GM12878 (cell line): Measurements from ENCODE around the gene MYH7. TPM values are rescaled to one million over a fixed set of nuclear protein-coding genes. Genes with fewer than 3 reads are reported as not detected.

Experiments used
- ATAC-seq: fragments of 200-7000 bp; cut with Tn5 transposase; 3 replicates; pipeline ENCODE4 v1.9.1; 2020; ENCODE audit warnings: mild to moderate bottlenecking, moderate library complexity
- BruUV-seq: library from RNA; stranded (reverse); fragments of 400-500 nt; replicated peaks from 2 replicates; lab custom pipeline; 2021; lab: Mats Ljungman, UMichigan
- CTCF ChIA-PET: fragments of 300-600 bp; sonication (Branson Sonifier 250); formaldehyde crosslinking; extraction: SDS; loops from one replicate; lab custom pipeline; 2021; ENCODE audit warnings: inconsistent platforms; lab: Yijun Ruan, JAX
- POLR2A ChIA-PET: fragments of 350-600 bp; formaldehyde crosslinking; extraction: SDS; loops from one replicate; lab custom pipeline; 2021; ENCODE audit warnings: inconsistent platforms; lab: Charles Lee
- RAD21 ChIA-PET: fragments of 300-600 bp; sonication (Branson Sonifier 250); formaldehyde crosslinking; loops from one replicate; lab custom pipeline; 2023; ENCODE audit warnings: antibody characterized with exemption; ENCODE audit not compliant: unreplicated experiment; lab: Charles Lee
- SMC1A ChIA-PET: fragments of 300-600 bp; sonication (Branson Sonifier 250); formaldehyde crosslinking; loops from one replicate; lab custom pipeline; 2023; ENCODE audit not compliant: unreplicated experiment, uncharacterized antibody; lab: Charles Lee
- DNase-seq: peaks from one replicate; pipeline ENCODE4 v3.0.0-alpha.2; 2011; ENCODE audit warnings: low read depth, low spot score
- FAIRE-seq: peaks from 3 replicates; lab custom pipeline; 2011; peaks lifted over from hg19 to GRCh38; lab: Jason Lieb, UNC
- H2AFZ ChIP-seq: 2 replicates; pipeline ENCODE4 v1.6.0; 2011; ENCODE audit warnings: low read depth, low read length, control low read depth; ENCODE audit not compliant: control insufficient read depth
- H3K27ac ChIP-seq: 2 replicates; pipeline ENCODE4 v1.5.1; 2011; ENCODE audit warnings: control low read depth; ENCODE audit not compliant: control insufficient read depth, insufficient read depth
- H3K27me3 ChIP-seq, 2 experiments: replicated peaks in 1 of 2; 2 replicates each; pipeline versions ENCODE4 v1.6.0 to v1.6.1; 2011; ENCODE audit warnings: low read length in 1 of 2; ENCODE audit not compliant: control insufficient read depth in 2 of 2, insufficient read depth in 2 of 2
- H3K36me3 ChIP-seq, 2 experiments: 2 replicates each; pipeline ENCODE4 v1.5.1; 2011; ENCODE audit warnings: low read length in 1 of 2; ENCODE audit not compliant: control insufficient read depth in 2 of 2, insufficient read depth in 2 of 2
- H3K4me1 ChIP-seq: 2 replicates; pipeline ENCODE4 v1.6.1; 2011; ENCODE audit warnings: mild to moderate bottlenecking, low read length, moderate library complexity, mixed read lengths; ENCODE audit not compliant: control insufficient read depth, insufficient read depth
- H3K4me2 ChIP-seq: 2 replicates; pipeline ENCODE4 v1.6.0; 2011; ENCODE audit warnings: control low read depth; ENCODE audit not compliant: control insufficient read depth, insufficient read depth
- H3K4me3 ChIP-seq: fragments of 200-600 bp; sonication (generic); 2 replicates; pipeline ENCODE4 v1.5.1; 2016
- H3K79me2 ChIP-seq: 2 replicates; pipeline ENCODE4 v1.6.0; 2011; ENCODE audit warnings: low read length; ENCODE audit not compliant: control insufficient read depth, insufficient read depth
- H3K9ac ChIP-seq: 2 replicates; pipeline ENCODE4 v1.8.0; 2011; ENCODE audit warnings: low read length, control low read depth, mixed read lengths; ENCODE audit not compliant: control insufficient read depth, insufficient read depth
- H3K9me3 ChIP-seq: replicated peaks from 3 replicates; pipeline ENCODE4 v1.5.1; 2011; ENCODE audit warnings: mild to moderate bottlenecking, low read length; ENCODE audit not compliant: control insufficient read depth, insufficient read depth
- H4K20me1 ChIP-seq: 2 replicates; pipeline ENCODE4 v1.6.0; 2011; ENCODE audit not compliant: control insufficient read depth, insufficient read depth
- FOS ChIP-seq: IDR thresholded peaks from 3 replicates; pipeline ENCODE4 v1.6.1; 2011; ENCODE audit warnings: borderline replicate concordance; ENCODE audit not compliant: insufficient read length; ENCODE audit errors: extremely low read depth
- FOXK2 ChIP-seq: fragments of 450-650 bp; IDR thresholded peaks from 2 replicates; pipeline ENCODE4 v1.6.1; 2017; ENCODE audit warnings: mild to moderate bottlenecking, moderate library complexity
- GATAD2B ChIP-seq: fragments of 450-650 bp; conservative IDR thresholded peaks from 2 replicates; pipeline ENCODE4 v1.6.1; 2017; ENCODE audit warnings: low read depth, mild to moderate bottlenecking, moderate library complexity
- NBN ChIP-seq: fragments of 450-650 bp; IDR thresholded peaks from 2 replicates; pipeline ENCODE4 v1.6.1; 2016
- PAX8 ChIP-seq: fragments of 450-650 bp; IDR thresholded peaks from 2 replicates; pipeline ENCODE4 v1.6.1; 2017; ENCODE audit warnings: mild to moderate bottlenecking, moderate library complexity
- WGBS: methylation state at CpG from one replicate; pipeline ENCODE4 v1.1.6; 2016; ENCODE audit warnings: low lambda C conversion rate; ENCODE audit not compliant: insufficient replicate concordance, insufficient coverage; ENCODE audit errors: missing lambda C conversion rate; 5-methylcytosine and 5-hydroxymethylcytosine counted together
- in situ Hi-C: fragments of 300-500 bp; cut with MboI; formaldehyde crosslinking; loops from 9 replicates; pipeline ENCODE4 v1.14.3; 2018; ENCODE audit warnings: mixed read lengths
- intact Hi-C: fragments of 100-400 bp; cut with micrococcal nuclease; formaldehyde crosslinking; loops from one replicate; pipeline ENCODE4 v1.14.2; 2022; ENCODE audit not compliant: unreplicated experiment
- polyA plus RNA-seq, 11 experiments: library from polyadenylated mRNA; depleted of rRNA in 4 of 11; unstranded in 6 of 11; stranded (reverse) in 5 of 11; fragments of >200 nt; fragmentation: Nextera tagmentation in 4 of 11; fragmentation: Illumina TruSeq in 1 of 11; extraction: Ambion mirVana in 4 of 11; extraction: Trizol in 1 of 11; gene quantifications; 1 replicate in 1 of 11; 2 replicates in 10 of 11; pipeline versions ENCODE4 v1.2.1 to v1.2.3, GENCODE V29; 2011 to 2016; ENCODE audit warnings: inconsistent platforms in 2 of 11, missing spikeins in 2 of 11, low read depth in 1 of 11
- total RNA-seq, 4 experiments: library from RNA; depleted of rRNA in 3 of 4; stranded (reverse); fragments of >200 nt in 3 of 4; fragmentation: Illumina TruSeq in 1 of 4; extraction: Trizol in 1 of 4; gene quantifications; 2 replicates each; pipeline versions ENCODE4 v1.2.1 to v1.2.3, GENCODE V29; 2013 to 2021
- TF ChIP-seq, protein P1 (sequence below): fragments of 450-650 bp; formaldehyde crosslinking; IDR thresholded peaks from 2 replicates; pipeline ENCODE4 v1.4.0; 2020; ENCODE audit warnings: mild to moderate bottlenecking, moderate library complexity
- TF ChIP-seq, protein P2 (sequence below): IDR thresholded peaks from 2 replicates; pipeline ENCODE4 v1.6.1; 2012; ENCODE audit warnings: low read depth, low read length, improper control_type of control experiment

Gene MYH7
- total and polyA plus RNA-seq, 10 of the 15 experiments (the other 5 are each of a cell fraction or from before 2014, with no cell fraction given) = 0.04 to 0.10 (median 0.05) TPM; not detected in 4

DNA sequence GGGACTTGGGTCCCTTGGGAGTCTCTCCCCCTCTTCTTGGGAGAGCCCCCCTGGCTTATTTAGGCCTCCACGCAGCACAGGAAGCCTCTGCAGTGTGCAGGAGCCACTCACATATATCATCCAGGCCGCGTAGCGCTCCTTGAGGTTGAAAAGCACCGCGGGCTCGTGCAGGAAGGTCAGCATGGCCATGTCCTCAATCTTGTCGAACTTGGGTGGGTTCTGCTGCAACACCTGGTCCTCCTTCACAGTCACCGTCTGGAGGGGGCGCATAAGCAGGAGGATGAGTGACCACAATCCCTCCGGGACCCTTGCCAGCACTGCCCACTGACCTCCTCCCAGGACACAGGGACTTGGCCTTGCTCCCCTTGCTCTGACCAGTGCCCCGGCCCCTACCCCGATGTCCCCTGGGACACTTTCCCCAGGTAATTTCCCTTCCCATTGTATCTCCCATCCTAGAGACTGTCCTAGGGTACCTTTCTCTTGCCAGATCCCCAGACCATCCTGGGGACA is 29.9 kb downstream of the MYH7 start:
- no TSS peak for BruUV-seq
- TF ChIP-seq GATAD2B = no peak
- TF ChIP-seq NBN = no peak
- TF ChIP-seq, protein P1, sequence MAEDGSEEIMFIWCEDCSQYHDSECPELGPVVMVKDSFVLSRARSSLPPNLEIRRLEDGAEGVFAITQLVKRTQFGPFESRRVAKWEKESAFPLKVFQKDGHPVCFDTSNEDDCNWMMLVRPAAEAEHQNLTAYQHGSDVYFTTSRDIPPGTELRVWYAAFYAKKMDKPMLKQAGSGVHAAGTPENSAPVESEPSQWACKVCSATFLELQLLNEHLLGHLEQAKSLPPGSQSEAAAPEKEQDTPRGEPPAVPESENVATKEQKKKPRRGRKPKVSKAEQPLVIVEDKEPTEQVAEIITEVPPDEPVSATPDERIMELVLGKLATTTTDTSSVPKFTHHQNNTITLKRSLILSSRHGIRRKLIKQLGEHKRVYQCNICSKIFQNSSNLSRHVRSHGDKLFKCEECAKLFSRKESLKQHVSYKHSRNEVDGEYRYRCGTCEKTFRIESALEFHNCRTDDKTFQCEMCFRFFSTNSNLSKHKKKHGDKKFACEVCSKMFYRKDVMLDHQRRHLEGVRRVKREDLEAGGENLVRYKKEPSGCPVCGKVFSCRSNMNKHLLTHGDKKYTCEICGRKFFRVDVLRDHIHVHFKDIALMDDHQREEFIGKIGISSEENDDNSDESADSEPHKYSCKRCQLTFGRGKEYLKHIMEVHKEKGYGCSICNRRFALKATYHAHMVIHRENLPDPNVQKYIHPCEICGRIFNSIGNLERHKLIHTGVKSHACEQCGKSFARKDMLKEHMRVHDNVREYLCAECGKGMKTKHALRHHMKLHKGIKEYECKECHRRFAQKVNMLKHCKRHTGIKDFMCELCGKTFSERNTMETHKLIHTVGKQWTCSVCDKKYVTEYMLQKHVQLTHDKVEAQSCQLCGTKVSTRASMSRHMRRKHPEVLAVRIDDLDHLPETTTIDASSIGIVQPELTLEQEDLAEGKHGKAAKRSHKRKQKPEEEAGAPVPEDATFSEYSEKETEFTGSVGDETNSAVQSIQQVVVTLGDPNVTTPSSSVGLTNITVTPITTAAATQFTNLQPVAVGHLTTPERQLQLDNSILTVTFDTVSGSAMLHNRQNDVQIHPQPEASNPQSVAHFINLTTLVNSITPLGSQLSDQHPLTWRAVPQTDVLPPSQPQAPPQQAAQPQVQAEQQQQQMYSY = no peak
- TF ChIP-seq FOXK2 = no peak
- no peak for TF ChIP-seq PAX8
- no peak for TF ChIP-seq FOS
- TF ChIP-seq, protein P2, sequence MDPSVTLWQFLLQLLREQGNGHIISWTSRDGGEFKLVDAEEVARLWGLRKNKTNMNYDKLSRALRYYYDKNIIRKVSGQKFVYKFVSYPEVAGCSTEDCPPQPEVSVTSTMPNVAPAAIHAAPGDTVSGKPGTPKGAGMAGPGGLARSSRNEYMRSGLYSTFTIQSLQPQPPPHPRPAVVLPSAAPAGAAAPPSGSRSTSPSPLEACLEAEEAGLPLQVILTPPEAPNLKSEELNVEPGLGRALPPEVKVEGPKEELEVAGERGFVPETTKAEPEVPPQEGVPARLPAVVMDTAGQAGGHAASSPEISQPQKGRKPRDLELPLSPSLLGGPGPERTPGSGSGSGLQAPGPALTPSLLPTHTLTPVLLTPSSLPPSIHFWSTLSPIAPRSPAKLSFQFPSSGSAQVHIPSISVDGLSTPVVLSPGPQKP = no peak
- TF ChIP-seq, all 136 proteins: peak for 0
- intact Hi-C loops (no loop called here), in situ Hi-C loops (no loop called here)
- no peaks in the 10 kb centered on the region for H3K4me1 ChIP-seq
- FAIRE-seq = no peak
- ChIA-PET POLR2A (no interaction called here), CTCF (no interaction called here), SMC1A (no interaction called here), RAD21 (no interaction called here)
- no peak for ATAC-seq
- no peak overlapping the region for H3K4me3 ChIP-seq
- no peak overlapping the region for H3K9ac ChIP-seq
- H3K9me3 ChIP-seq = no peaks in the 10 kb centered on the region
- no peak overlapping the region for H2AFZ ChIP-seq
- peaks cover 0 to 3% of the 10 kb centered on the region in 2 experiments; a peak in 3 of 4 replicates for H3K27me3 ChIP-seq
- no peak overlapping the region for H3K4me2 ChIP-seq
- no peaks in the 10 kb centered on the region for H3K36me3 ChIP-seq
- H3K27ac ChIP-seq = no peak overlapping the region
- H3K79me2 ChIP-seq = no peaks in the 10 kb centered on the region
- H4K20me1 ChIP-seq = no peaks in the 10 kb centered on the region
- WGBS = 36% methylated on average over 13 of the region's 13 CpGs
- no peak for DNase-seq
